OCI-LY3 (cell line): Measurements from ENCODE around the gene PAK4.

ENCODE experiments used
- H2AFZ ChIP-seq: fragments of 200-600, 300-600 bp; shearing (Covaris generic); 2 replicates; pipeline ENCODE4 v1.6.0; 2014; ENCODE audit warnings: antibody characterized with exemption, low read depth, low read length
- H3K27ac ChIP-seq: fragments of 200-600, 300-600 bp; sonication (generic); 2 replicates; pipeline ENCODE4 v1.5.1; 2014; ENCODE audit warnings: mild to moderate bottlenecking, low read length, moderate library complexity, mixed read lengths
- H3K27me3 ChIP-seq: fragments of 200-600, 300-600 bp; sonication (generic); 2 replicates; pipeline ENCODE4 v1.6.1; 2014; ENCODE audit warnings: low read depth, low read length, mixed read lengths
- H3K36me3 ChIP-seq: fragments of 200-600, 300-600 bp; sonication (generic); replicated peaks from 2 replicates; pipeline ENCODE3; 2014; ENCODE audit warnings: low read depth, low read length, mixed read lengths
- H3K4me1 ChIP-seq: fragments of 300-600, 200-600 bp; sonication (generic); 2 replicates; pipeline ENCODE4 v1.6.1; 2014; ENCODE audit warnings: low read length, mixed read lengths
- H3K4me2 ChIP-seq: fragments of 200-600, 300-600 bp; sonication (generic); 2 replicates; pipeline ENCODE4 v1.6.1; 2014; ENCODE audit warnings: low read length, mixed read lengths
- H3K4me3 ChIP-seq: fragments of 300-600, 200-600 bp; sonication (generic); 2 replicates; pipeline ENCODE4 v1.5.1; 2014; ENCODE audit warnings: antibody characterized with exemption, mild to moderate bottlenecking, low read length, moderate library complexity
- H3K79me2 ChIP-seq: fragments of 300-600, 200-600 bp; shearing (Covaris generic); 2 replicates; pipeline ENCODE4 v1.6.1; 2014; ENCODE audit warnings: mild to moderate bottlenecking, low read length, mixed read lengths
- H3K9ac ChIP-seq: fragments of 300-600, 200-600 bp; shearing (Covaris generic); 2 replicates; pipeline ENCODE4 v1.6.0; 2014; ENCODE audit warnings: mild to moderate bottlenecking, low read length, moderate library complexity
- H3K9me3 ChIP-seq: fragments of 200-600, 300-600 bp; shearing (Covaris generic); 2 replicates; pipeline ENCODE4 v1.6.1; 2014; ENCODE audit warnings: low read length, mixed read lengths; ENCODE audit not compliant: insufficient read depth
- H4K20me1 ChIP-seq: fragments of 200-600, 300-600 bp; sonication (generic); 2 replicates; pipeline ENCODE4 v1.6.1; 2016; ENCODE audit warnings: low read length, mixed read lengths; ENCODE audit not compliant: insufficient read depth
- EZH2phosphoT487 ChIP-seq: fragments of 200-600 bp; shearing (Covaris generic); IDR thresholded peaks from 2 replicates; pipeline ENCODE4 v1.6.1; 2018; ENCODE audit warnings: antibody characterized with exemption, mixed run types, low read depth
- TF ChIP-seq, protein P1 (sequence below): fragments of 200-600, 300-600 bp; sonication (generic); IDR thresholded peaks from 2 replicates; pipeline ENCODE4 v1.5.1; 2014; ENCODE audit warnings: antibody characterized with exemption, low read length, low read depth

The PAK4 gene

GRCh38 chr19:39148939-39149529 is 23.4 kb downstream of the PAK4 start:
- Histone ChIP-seq H3K4me1 (peaks cover 10% of the 10 kb centered on the region), H3K27me3 (no peaks in the 10 kb centered on the region), H3K4me3 (no peak overlapping the region), H3K9me3 (no peaks in the 10 kb centered on the region), H3K9ac (no peak overlapping the region), H3K4me2 (no peak overlapping the region), H3K36me3 (peaks cover 6% of the 10 kb centered on the region), H3K27ac (no peak overlapping the region), H4K20me1 (peaks cover 28% of the 10 kb centered on the region), H3K79me2 (peaks cover 13% of the 10 kb centered on the region), H2AFZ (no peak overlapping the region)
- TF ChIP-seq, protein P1, sequence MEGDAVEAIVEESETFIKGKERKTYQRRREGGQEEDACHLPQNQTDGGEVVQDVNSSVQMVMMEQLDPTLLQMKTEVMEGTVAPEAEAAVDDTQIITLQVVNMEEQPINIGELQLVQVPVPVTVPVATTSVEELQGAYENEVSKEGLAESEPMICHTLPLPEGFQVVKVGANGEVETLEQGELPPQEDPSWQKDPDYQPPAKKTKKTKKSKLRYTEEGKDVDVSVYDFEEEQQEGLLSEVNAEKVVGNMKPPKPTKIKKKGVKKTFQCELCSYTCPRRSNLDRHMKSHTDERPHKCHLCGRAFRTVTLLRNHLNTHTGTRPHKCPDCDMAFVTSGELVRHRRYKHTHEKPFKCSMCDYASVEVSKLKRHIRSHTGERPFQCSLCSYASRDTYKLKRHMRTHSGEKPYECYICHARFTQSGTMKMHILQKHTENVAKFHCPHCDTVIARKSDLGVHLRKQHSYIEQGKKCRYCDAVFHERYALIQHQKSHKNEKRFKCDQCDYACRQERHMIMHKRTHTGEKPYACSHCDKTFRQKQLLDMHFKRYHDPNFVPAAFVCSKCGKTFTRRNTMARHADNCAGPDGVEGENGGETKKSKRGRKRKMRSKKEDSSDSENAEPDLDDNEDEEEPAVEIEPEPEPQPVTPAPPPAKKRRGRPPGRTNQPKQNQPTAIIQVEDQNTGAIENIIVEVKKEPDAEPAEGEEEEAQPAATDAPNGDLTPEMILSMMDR = no peak
- no peak for TF ChIP-seq EZH2phosphoT487

GRCh38 chr19:39150235-39150634 is 24.6 kb downstream of the PAK4 start:
- no peak overlapping the region for H3K27ac ChIP-seq
- peaks cover 28% of the 10 kb centered on the region for H4K20me1 ChIP-seq
- no peaks in the 10 kb centered on the region for H3K4me1 ChIP-seq
- peaks cover 10% of the 10 kb centered on the region for H3K79me2 ChIP-seq
- no peak overlapping the region for H3K9ac ChIP-seq
- no peak for TF ChIP-seq EZH2phosphoT487
- TF ChIP-seq, protein P1 = no peak
- no peaks in the 10 kb centered on the region for H3K9me3 ChIP-seq
- no peak overlapping the region for H2AFZ ChIP-seq
- no peak overlapping the region for H3K4me2 ChIP-seq
- no peak overlapping the region for H3K4me3 ChIP-seq
- H3K27me3 ChIP-seq = no peaks in the 10 kb centered on the region
- H3K36me3 ChIP-seq = peaks cover 6% of the 10 kb centered on the region

DNA sequence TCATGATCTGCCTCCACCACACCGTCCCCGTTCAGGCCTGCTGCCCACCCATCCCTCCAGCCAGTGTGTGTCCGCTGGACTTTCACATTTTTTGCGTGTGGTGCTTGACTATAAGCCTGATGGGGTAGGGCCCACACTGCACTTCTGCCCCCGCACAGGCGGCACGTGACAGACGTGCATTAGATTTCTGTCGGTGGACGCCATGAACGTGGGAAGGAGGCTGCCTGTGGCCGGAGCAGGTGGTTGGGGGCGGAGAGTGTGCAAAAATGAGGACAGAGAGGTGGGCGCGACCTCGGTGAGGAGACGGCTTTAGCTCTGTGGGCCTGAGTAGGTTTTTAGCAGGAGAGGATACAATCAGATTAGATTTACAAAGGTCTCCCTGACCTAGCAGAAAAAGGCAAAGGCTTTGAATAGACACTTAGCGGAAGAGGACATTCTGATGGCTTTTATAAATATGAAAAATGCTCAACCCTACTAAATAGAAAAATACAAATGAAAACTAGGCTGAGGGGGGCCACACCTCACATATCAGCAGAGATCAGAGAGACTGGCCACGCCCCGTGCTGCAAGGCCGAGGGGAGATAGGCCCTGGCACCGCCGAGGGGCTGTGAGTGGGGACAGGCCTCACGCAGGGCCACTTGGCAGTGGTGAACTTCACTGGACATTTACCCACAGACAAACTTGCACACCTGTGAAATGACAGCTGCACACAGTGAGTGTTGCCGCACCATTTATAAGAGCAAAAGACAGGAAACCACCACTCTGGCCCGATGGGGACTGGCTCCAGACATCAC is 25.4 kb downstream of the PAK4 start:
- H3K4me2 ChIP-seq = no peak overlapping the region
- peaks cover 30% of the 10 kb centered on the region for H4K20me1 ChIP-seq
- H3K4me1 ChIP-seq = no peaks in the 10 kb centered on the region
- no peaks in the 10 kb centered on the region for H3K9me3 ChIP-seq
- H2AFZ ChIP-seq = no peak overlapping the region
- peaks cover 6% of the 10 kb centered on the region for H3K36me3 ChIP-seq
- H3K79me2 ChIP-seq = peaks cover 10% of the 10 kb centered on the region
- H3K9ac ChIP-seq = no peak overlapping the region
- H3K27me3 ChIP-seq = no peaks in the 10 kb centered on the region
- H3K27ac ChIP-seq = no peak overlapping the region
- H3K4me3 ChIP-seq = no peak overlapping the region
- TF ChIP-seq EZH2phosphoT487 = no peak
- TF ChIP-seq, protein P1 = no peak

GRCh38 chr19:39152066-39152465 is 26.5 kb downstream of the PAK4 start:
- H3K79me2 ChIP-seq = peaks cover 8% of the 10 kb centered on the region
- no peaks in the 10 kb centered on the region for H3K9me3 ChIP-seq
- no peak overlapping the region for H3K4me2 ChIP-seq
- H4K20me1 ChIP-seq = peaks cover 33% of the 10 kb centered on the region
- no peak overlapping the region for H3K27ac ChIP-seq
- H3K4me3 ChIP-seq = no peak overlapping the region
- no peak overlapping the region for H3K9ac ChIP-seq
- peaks cover 6% of the 10 kb centered on the region for H3K36me3 ChIP-seq
- H2AFZ ChIP-seq = no peak overlapping the region
- no peaks in the 10 kb centered on the region for H3K27me3 ChIP-seq
- TF ChIP-seq, protein P1 = no peak
- no peak for TF ChIP-seq EZH2phosphoT487
- H3K4me1 ChIP-seq = no peaks in the 10 kb centered on the region
